MM.1S (cell line): ENCODE results near the gene CEP68.

Experiments used
- DNase-seq: peaks from one replicate; pipeline ENCODE4 v3.0.0-alpha.2; 2015
- H2AFZ ChIP-seq: fragments of 300-600 bp; sonication (generic); 2 replicates; pipeline ENCODE4 v1.6.0; 2016; ENCODE audit warnings: antibody characterized with exemption, low read length
- H3F3A ChIP-seq: fragments of 300-600 bp; sonication (generic); 2 replicates; pipeline ENCODE4 v1.6.1; 2016; ENCODE audit warnings: mild to moderate bottlenecking, antibody characterized with exemption, low read length, moderate library complexity, mixed read lengths; ENCODE audit not compliant: insufficient read depth
- H3K27ac ChIP-seq: fragments of 300-600 bp; sonication (generic); 2 replicates; pipeline ENCODE4 v1.5.1; 2016; ENCODE audit warnings: mild to moderate bottlenecking, low read length
- H3K27me3 ChIP-seq: fragments of 300-600 bp; sonication (generic); replicated peaks from 2 replicates; pipeline ENCODE4 v1.6.0; 2016; ENCODE audit warnings: low read length; ENCODE audit not compliant: insufficient read depth
- H3K36me3 ChIP-seq: fragments of 300-600 bp; sonication (generic); replicated peaks from 2 replicates; pipeline ENCODE4 v1.6.1; 2016; ENCODE audit warnings: mild to moderate bottlenecking, low read length, mixed read lengths; ENCODE audit not compliant: insufficient read depth
- H3K4me1 ChIP-seq: fragments of 300-600 bp; sonication (generic); 2 replicates; pipeline ENCODE4 v1.6.1; 2016; ENCODE audit warnings: low read length, mixed read lengths
- H3K4me2 ChIP-seq: fragments of 300-600 bp; sonication (generic); 2 replicates; pipeline ENCODE4 v1.6.0; 2016; ENCODE audit warnings: low read depth, low read length
- H3K4me3 ChIP-seq: fragments of 300-600 bp; sonication (generic); 2 replicates; pipeline ENCODE4 v1.5.1; 2016; ENCODE audit warnings: low read length, mixed read lengths
- H3K79me2 ChIP-seq: fragments of 300-600 bp; sonication (generic); 2 replicates; pipeline ENCODE4 v1.6.1; 2016; ENCODE audit warnings: mixed run types, low read length, mixed read lengths
- H3K9ac ChIP-seq: fragments of 300-600 bp; sonication (generic); 2 replicates; pipeline ENCODE4 v1.6.1; 2016; ENCODE audit warnings: low read length, mixed read lengths
- H3K9me2 ChIP-seq: fragments of 300-600 bp; sonication (generic); replicated peaks from 2 replicates; pipeline ENCODE4 v1.6.1; 2016; ENCODE audit warnings: mild to moderate bottlenecking, low read length, mixed read lengths; ENCODE audit not compliant: insufficient read depth
- H3K9me3 ChIP-seq: fragments of 300-600 bp; sonication (generic); replicated peaks from 2 replicates; pipeline ENCODE4 v1.6.1; 2016; ENCODE audit warnings: mild to moderate bottlenecking, low read length, mixed read lengths; ENCODE audit not compliant: insufficient read depth
- H4K20me1 ChIP-seq: fragments of 300-600 bp; sonication (generic); 2 replicates; pipeline ENCODE4 v1.6.1; 2016; ENCODE audit warnings: mild to moderate bottlenecking, low read length, moderate library complexity, mixed read lengths; ENCODE audit not compliant: insufficient read depth
- CTCF ChIP-seq: fragments of 300-600 bp; sonication (generic); IDR thresholded peaks from 2 replicates; pipeline ENCODE4 v1.5.1; 2016; ENCODE audit warnings: antibody characterized with exemption, low read length, mixed read lengths
- EZH2 ChIP-seq: fragments of 300-600 bp; sonication (generic); optimal IDR thresholded peaks from 2 replicates; pipeline ENCODE3; 2017; ENCODE audit warnings: low read depth, mild to moderate bottlenecking, antibody characterized with exemption, low read length, mixed read lengths
- EZH2phosphoT487 ChIP-seq: fragments of 300-600 bp; sonication (generic); IDR thresholded peaks from 2 replicates; pipeline ENCODE4 v1.6.1; 2018; ENCODE audit warnings: antibody characterized with exemption, low read length

The CEP68 gene

GRCh38 chr2:65055422-65056214, 598 bp upstream of the CEP68 start:
- Histone ChIP-seq H3K9ac (peak overlapping the region; percentile 57), H3K9me3 (no peaks in the 10 kb centered on the region), H3K27ac (peak overlapping the region; percentile 65; the same call in 1 of the 2 replicates), H3F3A (peaks cover 25% of the 10 kb centered on the region), H3K4me1 (peaks cover 53% of the 10 kb centered on the region), H3K79me2 (peaks cover 49% of the 10 kb centered on the region), H2AFZ (peak overlapping the region; percentile 73), H3K4me3 (peak overlapping the region; percentile 78), H3K27me3 (no peaks in the 10 kb centered on the region), H4K20me1 (no peaks in the 10 kb centered on the region), H3K4me2 (peak overlapping the region; percentile 63), H3K36me3 (no peaks in the 10 kb centered on the region), H3K9me2 (no peaks in the 10 kb centered on the region)
- TF ChIP-seq EZH2phosphoT487 (no peak), CTCF (no peak), EZH2 (no peak)
- peak; percentile 79 for DNase-seq

DNA sequence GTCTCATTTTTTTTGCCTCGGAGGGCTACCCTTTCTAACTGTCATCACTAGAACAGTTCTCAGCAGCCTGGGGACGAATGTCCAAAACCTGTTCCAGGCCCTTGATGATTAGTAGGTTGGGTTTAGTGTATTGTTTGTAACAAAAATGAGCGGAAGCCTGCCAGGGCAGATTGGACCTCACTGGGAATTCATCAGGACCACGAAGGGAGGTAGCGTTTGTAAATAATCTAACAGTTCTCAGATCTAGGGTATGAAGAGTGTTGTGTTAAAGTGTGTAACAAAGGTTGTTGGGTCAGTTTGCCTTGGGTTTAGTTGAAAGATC, 799 bp downstream of the CEP68 start:
- Histone ChIP-seq H3K27me3 (no peaks in the 10 kb centered on the region), H4K20me1 (no peaks in the 10 kb centered on the region), H3K9ac (peak overlapping the region; percentile 39; the same call in 1 of the 2 replicates), H3K9me3 (no peaks in the 10 kb centered on the region), H3K9me2 (no peaks in the 10 kb centered on the region), H2AFZ (no peak overlapping the region), H3K79me2 (peaks cover 47% of the 10 kb centered on the region), H3K27ac (no peak overlapping the region), H3K4me2 (peak overlapping the region; percentile 81), H3K4me1 (peaks cover 47% of the 10 kb centered on the region), H3F3A (peaks cover 24% of the 10 kb centered on the region), H3K36me3 (no peaks in the 10 kb centered on the region), H3K4me3 (peak overlapping the region; percentile 78)
- DNase-seq = peak; percentile 7
- TF ChIP-seq EZH2 = no peak
- no peak for TF ChIP-seq EZH2phosphoT487
- no peak for TF ChIP-seq CTCF

- TF ChIP-seq EZH2phosphoT487 = no peak
- TF ChIP-seq CTCF = no peak
- TF ChIP-seq EZH2 = no peak
- Histone ChIP-seq H3K9ac (peak overlapping the region; percentile 39; the same call in 1 of the 2 replicates), H3K4me3 (peak overlapping the region; percentile 78), H3K9me2 (no peaks in the 10 kb centered on the region), H3K79me2 (peaks cover 44% of the 10 kb centered on the region), H4K20me1 (no peaks in the 10 kb centered on the region), H3K27ac (no peak overlapping the region), H2AFZ (no peak overlapping the region), H3K36me3 (no peaks in the 10 kb centered on the region), H3K27me3 (no peaks in the 10 kb centered on the region), H3F3A (peaks cover 19% of the 10 kb centered on the region), H3K4me2 (peak overlapping the region; percentile 81), H3K9me3 (no peaks in the 10 kb centered on the region), H3K4me1 (peaks cover 42% of the 10 kb centered on the region)
- DNase-seq = no peak
These were observed 1.3 kb downstream of the CEP68 start for GRCh38 chr2:65057391-65058052.
